ENCODE measurements around the gene ARL2.

DNA sequence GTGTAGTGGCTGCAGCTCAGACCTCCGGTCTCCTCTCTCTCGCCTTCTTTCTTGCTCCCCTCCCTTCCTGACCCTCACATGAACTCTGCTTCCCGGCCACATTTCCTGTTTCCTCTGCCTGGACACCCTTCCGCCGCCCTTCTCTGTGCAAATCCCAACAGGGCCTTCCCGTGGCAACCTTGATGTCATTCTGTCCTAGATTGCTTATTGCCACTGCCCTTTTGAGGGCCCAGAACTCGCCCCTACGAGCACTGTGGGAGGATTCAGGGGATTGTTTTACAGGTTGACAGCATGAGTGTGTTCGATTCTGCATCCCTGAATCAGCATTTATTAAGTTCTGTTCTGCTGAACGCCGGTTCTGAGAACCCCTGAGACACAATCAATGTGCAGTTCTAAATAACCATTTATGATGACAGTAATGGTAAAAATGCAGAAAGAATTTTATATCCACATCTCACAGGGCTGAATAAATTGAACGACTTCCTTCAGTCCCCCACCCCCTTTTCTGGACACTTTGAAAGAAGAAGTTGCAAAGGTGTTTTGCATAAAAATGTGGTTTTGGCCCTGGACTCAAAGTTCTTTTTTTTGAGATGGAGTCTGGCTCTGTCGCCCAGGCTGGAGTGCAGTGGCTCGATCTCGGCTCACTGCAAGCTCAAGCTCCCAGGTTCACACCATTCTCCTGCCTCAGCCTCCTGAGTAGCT is 23.6 kb upstream of the ARL2 start:
- TF ChIP-seq CTCF (IDR thresholded peaks at IDR 0.05 in 4 of 5, conservative IDR thresholded peaks at IDR 0.05 in 1 of 5) (no peak), POLR2A (IDR thresholded peaks at IDR 0.05) (no peak)
